Measurements from ENCODE around the gene RYR1. TPM values are rescaled to one million over a fixed set of nuclear protein-coding genes. Genes with fewer than 3 reads are reported as not detected.
"Not testable (repeated sequence)": the region's sequence is repeated elsewhere in the genome, so short reads cannot be mapped to it uniquely, and the experiment has no call there.

Gene RYR1
- total and polyA plus RNA-seq, 2 experiments from 2014 or later = under 0.01 TPM; not detected in 1

GRCh38 chr19:38466050-38466449 is 32.6 kb downstream of the RYR1 start:
- DNase-seq = no peak
- Histone ChIP-seq H2AFZ (no peak overlapping the region), H3K9ac (no peak overlapping the region), H3K9me2 (ENCODE audit: insufficient read depth) (no peaks in the 10 kb centered on the region), H3K4me1 (ENCODE audit: insufficient read depth) (no peaks in the 10 kb centered on the region), H3K79me2 (ENCODE audit: insufficient read depth) (no peaks in the 10 kb centered on the region), H3K4me2 (ENCODE audit: unreplicated experiment) (no peak overlapping the region), H3K27ac (no peak overlapping the region), H3F3A (ENCODE audit: insufficient read depth) (no peaks in the 10 kb centered on the region), H3K4me3 (no peak overlapping the region), H3K9me3 (ENCODE audit: low read depth) (no peaks in the 10 kb centered on the region), H4K20me1 (ENCODE audit: insufficient read depth) (no peaks in the 10 kb centered on the region), H3K27me3 (replicated peaks; ENCODE audit: insufficient read depth) (peaks cover 4% of the 10 kb centered on the region; the same call in 1 of the 2 replicates), H3K36me3 (ENCODE audit: low read depth) (no peaks in the 10 kb centered on the region)
- WGBS, 2 experiments (ENCODE audit: low coverage in 1 of 2, low lambda C conversion rate in 2 of 2, missing lambda C conversion rate in 2 of 2) = 79 to 82% methylated on average over 13 to 16 of the region's 26 CpGs
- no peak for TF ChIP-seq EZH2phosphoT487 (IDR thresholded peaks at IDR 0.05; ENCODE audit: insufficient read depth, low read depth)
- no peak for TF ChIP-seq EZH2 (IDR thresholded peaks at IDR 0.05; ENCODE audit: insufficient read depth, poor library complexity, severe bottlenecking)
- in situ Hi-C loops (cut with MboI) = no loop called here

GRCh38 chr19:38467541-38468525 is 34.3 kb downstream of the RYR1 start:
- TF ChIP-seq EZH2 (IDR thresholded peaks at IDR 0.05; ENCODE audit: insufficient read depth, poor library complexity, severe bottlenecking) (no peak), EZH2phosphoT487 (IDR thresholded peaks at IDR 0.05; ENCODE audit: insufficient read depth, low read depth) (no peak)
- no peaks in the 10 kb centered on the region for H4K20me1 ChIP-seq (ENCODE audit: insufficient read depth)
- no peaks in the 10 kb centered on the region for H3K79me2 ChIP-seq (ENCODE audit: insufficient read depth)
- no peaks in the 10 kb centered on the region for H3K4me1 ChIP-seq (ENCODE audit: insufficient read depth)
- no peaks in the 10 kb centered on the region for H3F3A ChIP-seq (ENCODE audit: insufficient read depth)
- H3K9ac ChIP-seq = no peak overlapping the region
- H3K4me2 ChIP-seq (ENCODE audit: unreplicated experiment) = no peak overlapping the region
- H3K9me3 ChIP-seq (ENCODE audit: low read depth) = no peaks in the 10 kb centered on the region
- H3K36me3 ChIP-seq (ENCODE audit: low read depth) = no peaks in the 10 kb centered on the region
- 56 to 57% methylated on average over 17 of the region's 17 CpGs for WGBS, 2 experiments (ENCODE audit: low coverage in 1 of 2, low lambda C conversion rate in 2 of 2, missing lambda C conversion rate in 2 of 2)
- H3K27ac ChIP-seq = no peak overlapping the region
- DNase-seq = no peak
- H3K4me3 ChIP-seq = no peak overlapping the region
- H3K27me3 ChIP-seq (replicated peaks; ENCODE audit: insufficient read depth) = peaks cover 19% of the 10 kb centered on the region; the same call in 1 of the 2 replicates
- H2AFZ ChIP-seq = no peak overlapping the region
- no peaks in the 10 kb centered on the region for H3K9me2 ChIP-seq (ENCODE audit: insufficient read depth)
- in situ Hi-C loops (cut with MboI) = no loop called here

- 17 to 21% methylated on average over 4 to 5 of the region's 5 CpGs for WGBS, 2 experiments (ENCODE audit: low coverage in 1 of 2, low lambda C conversion rate in 2 of 2, missing lambda C conversion rate in 2 of 2)
- Histone ChIP-seq H4K20me1 (ENCODE audit: insufficient read depth) (no peaks in the 10 kb centered on the region), H2AFZ (no peak overlapping the region), H3K36me3 (ENCODE audit: low read depth) (no peaks in the 10 kb centered on the region), H3K27me3 (replicated peaks; ENCODE audit: insufficient read depth) (peaks cover 19% of the 10 kb centered on the region; the same call in 1 of the 2 replicates), H3K9ac (no peak overlapping the region), H3F3A (ENCODE audit: insufficient read depth) (no peaks in the 10 kb centered on the region), H3K79me2 (ENCODE audit: insufficient read depth) (no peaks in the 10 kb centered on the region), H3K9me3 (ENCODE audit: low read depth) (no peaks in the 10 kb centered on the region), H3K9me2 (ENCODE audit: insufficient read depth) (no peaks in the 10 kb centered on the region), H3K27ac (no peak overlapping the region), H3K4me1 (ENCODE audit: insufficient read depth) (no peaks in the 10 kb centered on the region), H3K4me3 (no peak overlapping the region), H3K4me2 (ENCODE audit: unreplicated experiment) (no peak overlapping the region)
- in situ Hi-C loops (cut with MboI) = no loop called here
- no peak for DNase-seq
- TF ChIP-seq EZH2phosphoT487 (IDR thresholded peaks at IDR 0.05; ENCODE audit: insufficient read depth, low read depth) (no peak), EZH2 (IDR thresholded peaks at IDR 0.05; ENCODE audit: insufficient read depth, poor library complexity, severe bottlenecking) (no peak)
These were observed 35.7 kb downstream of the RYR1 start for GRCh38 chr19:38469151-38469550.

GRCh38 chr19:38470788-38471480 is 37.4 kb downstream of the RYR1 start:
- Histone ChIP-seq H3K9me2 (ENCODE audit: insufficient read depth) (no peaks in the 10 kb centered on the region), H3K4me3 (no peak overlapping the region), H3K4me2 (ENCODE audit: unreplicated experiment) (no peak overlapping the region), H3K4me1 (ENCODE audit: insufficient read depth) (no peaks in the 10 kb centered on the region), H3K9me3 (ENCODE audit: low read depth) (no peaks in the 10 kb centered on the region), H4K20me1 (ENCODE audit: insufficient read depth) (no peaks in the 10 kb centered on the region), H3K79me2 (ENCODE audit: insufficient read depth) (no peaks in the 10 kb centered on the region), H3K27ac (no peak overlapping the region), H3K36me3 (ENCODE audit: low read depth) (no peaks in the 10 kb centered on the region), H2AFZ (no peak overlapping the region), H3F3A (ENCODE audit: insufficient read depth) (no peaks in the 10 kb centered on the region), H3K9ac (no peak overlapping the region), H3K27me3 (replicated peaks; ENCODE audit: insufficient read depth) (peaks cover 22% of the 10 kb centered on the region)
- TF ChIP-seq EZH2phosphoT487 (IDR thresholded peaks at IDR 0.05; ENCODE audit: insufficient read depth, low read depth) (no peak), EZH2 (IDR thresholded peaks at IDR 0.05; ENCODE audit: insufficient read depth, poor library complexity, severe bottlenecking) (no peak)
- in situ Hi-C loops (cut with MboI) = no loop called here
- no peak for DNase-seq
- 31 to 34% methylated on average over 12 of the region's 12 CpGs for WGBS, 2 experiments (ENCODE audit: low coverage in 1 of 2, low lambda C conversion rate in 2 of 2, missing lambda C conversion rate in 2 of 2)

- H4K20me1 ChIP-seq (ENCODE audit: insufficient read depth); H2AFZ ChIP-seq; H3K4me1 ChIP-seq (ENCODE audit: insufficient read depth); H3K9ac ChIP-seq; DNase-seq; in situ Hi-C loops (cut with MboI); H3K27ac ChIP-seq; H3F3A ChIP-seq (ENCODE audit: insufficient read depth); H3K36me3 ChIP-seq (ENCODE audit: low read depth); H3K4me2 ChIP-seq (ENCODE audit: unreplicated experiment); H3K9me2 ChIP-seq (ENCODE audit: insufficient read depth); H3K4me3 ChIP-seq; H3K79me2 ChIP-seq (ENCODE audit: insufficient read depth); H3K9me3 ChIP-seq (ENCODE audit: low read depth): not testable (repeated sequence)
- WGBS, 2 experiments (ENCODE audit: low coverage in 1 of 2, low lambda C conversion rate in 2 of 2, missing lambda C conversion rate in 2 of 2) = 64 to 72% methylated on average over 4 of the region's 4 CpGs
- H3K27me3 ChIP-seq (replicated peaks; ENCODE audit: insufficient read depth) = peaks cover 22% of the 10 kb centered on the region
These were observed 39.2 kb downstream of the RYR1 start for GRCh38 chr19:38472725-38473124.

Measured in GM23248 (cell line).